GM18499 (cell line): ENCODE results near the gene ACHE.
"Not testable (repeated sequence)": the region's sequence is repeated elsewhere in the genome, so short reads cannot be mapped to it uniquely, and the experiment has no call there.

Experiments
- ATAC-seq: cut with Tn5 transposase; IDR thresholded peaks from one replicate; pipeline ENCODE4 v1.9.1; 2021; ENCODE audit warnings: moderate number of reproducible peaks; ENCODE audit not compliant: insufficient read depth, unreplicated experiment

The ACHE gene

DNA sequence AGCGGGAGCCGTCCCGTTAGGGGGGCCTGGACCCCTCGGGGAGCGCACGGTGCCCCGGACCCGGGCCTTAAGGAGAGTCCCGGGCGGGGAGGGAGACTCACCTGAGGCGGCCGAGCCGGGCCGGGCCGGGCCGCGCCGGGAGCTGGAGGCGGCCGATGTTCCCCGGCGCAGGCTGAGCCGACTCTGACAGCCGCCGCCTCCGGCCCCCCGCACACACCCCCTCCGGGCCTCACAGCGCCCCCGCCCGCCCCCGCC is at the start of gene ACHE:
ACHE (minus strand) TSS at position 188 of the 255 bp plus-strand sequence. CDS start 1,656 bp downstream, outside the sequence.
- no peak for ATAC-seq

DNA sequence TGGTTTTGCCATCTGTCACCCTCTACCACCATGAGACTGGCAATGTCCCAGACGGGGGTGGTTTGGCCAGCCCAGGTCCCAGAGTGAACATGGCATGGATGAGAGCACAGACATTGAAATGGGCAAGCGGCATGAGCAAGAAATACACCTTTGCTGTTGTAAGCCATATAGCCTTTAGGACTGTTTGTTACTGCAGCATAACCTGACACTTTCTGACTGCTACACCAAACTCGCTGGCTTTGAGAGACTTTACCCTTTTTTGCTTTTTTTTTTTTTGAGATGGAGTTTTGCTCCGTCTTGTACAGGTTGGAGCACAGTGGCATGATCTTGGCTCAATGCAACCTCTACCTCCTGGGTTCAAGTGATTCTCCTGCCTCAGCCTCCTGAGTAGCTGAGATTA is 48.5 kb upstream of the ACHE start:
- no peak for ATAC-seq

DNA sequence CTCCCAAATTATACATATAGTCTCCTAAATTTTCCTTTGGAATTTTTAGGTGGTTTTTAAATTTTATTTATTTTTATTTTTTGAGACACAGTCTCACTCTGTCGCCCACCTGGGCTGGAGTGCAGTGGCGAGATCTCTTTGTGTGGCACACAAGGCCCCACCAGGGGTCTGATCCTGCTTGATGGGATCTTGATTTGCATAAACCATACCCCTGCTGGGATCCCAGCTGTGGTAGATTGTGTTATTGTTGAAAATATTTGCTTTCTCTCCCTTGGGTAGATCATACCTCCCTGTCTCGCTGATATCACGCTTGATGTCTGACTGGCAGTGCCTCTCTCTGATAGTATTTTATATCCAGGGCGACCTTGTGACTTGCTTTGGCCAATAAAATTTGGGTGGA is 48.0 kb upstream of the ACHE start:
- ATAC-seq, result no peak

DNA sequence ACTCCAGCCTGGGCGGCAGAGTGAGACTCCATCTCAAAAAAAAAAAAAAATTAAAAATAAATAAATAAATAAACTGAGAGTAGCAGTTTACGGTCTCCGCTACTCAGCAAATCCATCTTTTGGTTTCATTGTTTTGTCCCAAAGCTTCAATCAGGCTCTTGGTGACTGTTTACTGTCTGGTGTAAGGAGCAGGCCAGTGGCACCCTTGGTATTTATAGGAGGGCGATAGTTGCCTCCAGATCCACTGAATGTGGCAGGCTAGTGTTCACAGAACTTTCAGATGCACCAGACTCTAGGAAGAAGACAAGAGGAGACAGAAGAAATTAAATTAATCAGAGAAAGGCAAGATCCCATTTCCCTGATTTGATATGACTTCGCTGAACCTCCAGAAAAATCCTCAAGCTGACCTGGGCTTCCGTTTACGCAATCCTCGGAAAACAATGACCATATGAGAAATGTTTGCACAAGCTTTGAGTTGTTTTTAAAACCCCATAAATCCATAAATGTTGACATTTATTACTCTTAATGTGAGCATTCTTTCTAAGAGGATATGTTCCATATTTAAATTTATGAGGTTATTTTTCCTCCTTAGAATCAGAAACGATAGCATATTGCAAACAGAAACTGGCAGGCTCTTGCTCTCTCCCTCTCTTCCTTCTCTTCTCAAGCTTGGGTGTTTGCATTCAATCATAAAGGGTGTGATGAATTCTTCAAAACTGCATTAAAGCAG is 46.5 kb upstream of the ACHE start:
- ATAC-seq, result no peak

DNA sequence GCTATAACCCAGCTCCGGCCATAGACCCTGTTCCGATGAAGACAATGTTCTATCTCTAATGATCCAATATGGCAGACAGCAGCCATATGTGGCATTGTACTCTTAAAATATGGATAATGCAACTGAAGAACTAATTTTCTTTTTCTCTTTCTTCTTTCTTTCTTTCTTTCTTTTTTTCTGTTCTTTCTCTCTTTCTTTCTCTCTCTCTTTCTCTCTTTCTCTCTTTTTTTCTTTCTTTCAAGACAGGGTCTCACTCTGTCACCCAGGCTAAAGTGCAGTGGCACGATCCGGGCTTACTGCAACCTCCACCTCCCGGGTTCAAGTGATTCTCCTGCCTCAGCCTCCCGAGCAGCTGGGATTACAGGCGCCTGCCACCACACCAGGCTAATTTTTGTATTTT is 40.5 kb upstream of the ACHE start:
- not testable (repeated sequence) for ATAC-seq

DNA sequence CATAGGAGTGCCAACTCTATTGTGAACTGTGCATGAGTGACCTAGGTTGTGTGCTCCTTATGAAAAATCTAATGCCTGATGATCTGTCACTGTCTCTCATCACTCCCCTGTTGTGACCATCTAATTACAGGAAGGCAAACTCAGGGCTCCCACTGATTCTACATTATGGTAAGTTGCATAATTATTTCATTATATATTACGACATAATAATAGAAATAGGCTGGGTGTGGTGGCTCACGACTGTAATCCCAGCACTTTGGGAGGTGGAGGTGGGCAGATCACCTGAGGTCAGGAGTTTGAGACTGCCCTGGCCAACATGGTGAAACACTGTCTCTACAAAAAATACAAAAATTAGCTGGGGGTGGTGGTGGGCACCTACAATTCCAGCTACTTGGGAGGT is 39.7 kb upstream of the ACHE start:
- ATAC-seq, result not testable (repeated sequence)

DNA sequence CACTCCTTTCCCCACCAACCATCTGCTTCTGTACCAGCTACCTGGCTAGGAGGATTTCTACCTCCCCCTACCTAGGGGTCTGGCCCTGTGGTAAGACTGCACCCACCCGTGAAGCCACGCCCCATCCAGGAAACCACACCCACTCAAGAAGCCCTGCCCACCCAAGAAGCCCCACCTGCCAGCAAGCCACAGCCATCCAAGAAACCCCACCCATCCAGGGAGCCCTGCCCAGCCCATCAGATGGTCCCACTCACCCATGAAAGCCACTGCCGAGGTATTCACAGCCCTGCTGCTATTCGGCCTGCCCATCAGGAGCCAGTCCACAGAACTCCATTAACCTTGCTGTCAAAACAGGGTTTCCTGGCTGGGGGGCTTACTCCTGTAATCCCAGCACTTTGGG is 38.0 kb upstream of the ACHE start:
- ATAC-seq, result no peak

DNA sequence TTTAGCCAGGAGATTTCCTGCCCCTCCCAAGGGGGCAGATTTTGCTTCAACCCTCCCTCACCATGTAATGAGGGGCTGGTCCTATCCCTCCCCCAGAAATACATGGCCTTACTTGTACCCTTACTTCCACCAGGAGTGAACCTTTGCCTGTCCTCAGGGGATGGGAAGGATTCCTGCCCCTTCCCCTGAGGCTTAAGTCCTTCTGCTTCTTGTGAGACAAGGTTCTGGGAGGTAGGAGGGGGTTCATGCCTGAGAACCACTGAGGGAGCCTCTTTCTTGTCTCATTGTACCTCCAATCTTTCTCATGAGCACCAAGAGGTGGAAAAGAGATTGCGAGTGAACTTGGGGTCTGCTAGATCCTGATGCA is 34.1 kb upstream of the ACHE start:
- ATAC-seq, result no peak

DNA sequence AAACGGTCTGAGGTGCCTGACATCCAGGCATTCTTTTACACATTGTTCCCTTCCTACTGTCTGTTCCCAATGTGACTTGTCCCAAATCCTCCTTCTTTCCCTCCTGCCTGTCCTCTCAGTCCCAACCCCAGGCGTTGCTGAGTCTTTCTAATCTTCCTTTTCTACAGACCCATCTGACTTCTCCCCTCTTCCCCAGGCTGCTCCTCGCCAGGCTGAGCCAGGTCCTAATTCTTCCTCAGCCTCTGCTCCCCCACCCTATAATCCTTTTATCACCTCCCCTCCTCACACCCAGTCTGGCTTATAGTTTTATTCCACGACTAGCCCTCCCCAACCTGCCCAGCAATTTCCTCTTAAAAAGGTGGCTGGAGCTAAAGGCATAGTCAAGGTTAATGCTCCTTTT is 27.9 kb upstream of the ACHE start:
- not testable (repeated sequence) for ATAC-seq

DNA sequence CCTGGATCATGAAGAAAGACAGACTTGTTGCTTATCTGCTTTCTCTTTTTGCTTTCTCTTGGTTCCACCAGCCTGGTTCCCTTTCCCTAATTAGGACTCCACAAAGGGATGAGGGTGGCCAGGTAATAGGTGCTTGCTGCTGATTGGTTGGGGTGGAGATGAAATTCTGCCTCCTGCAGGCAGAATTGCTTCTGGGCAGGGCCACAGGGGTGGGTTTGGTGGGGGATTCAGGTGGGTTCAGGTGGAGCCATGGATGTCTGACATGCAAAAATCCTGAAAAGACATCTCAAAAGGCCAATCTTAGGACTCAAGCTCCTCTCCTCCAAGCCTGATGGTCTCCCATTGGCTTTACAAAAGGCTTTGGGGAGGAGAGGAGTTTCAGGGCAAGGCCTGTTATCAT is 25.4 kb upstream of the ACHE start:
- ATAC-seq, result no peak

DNA sequence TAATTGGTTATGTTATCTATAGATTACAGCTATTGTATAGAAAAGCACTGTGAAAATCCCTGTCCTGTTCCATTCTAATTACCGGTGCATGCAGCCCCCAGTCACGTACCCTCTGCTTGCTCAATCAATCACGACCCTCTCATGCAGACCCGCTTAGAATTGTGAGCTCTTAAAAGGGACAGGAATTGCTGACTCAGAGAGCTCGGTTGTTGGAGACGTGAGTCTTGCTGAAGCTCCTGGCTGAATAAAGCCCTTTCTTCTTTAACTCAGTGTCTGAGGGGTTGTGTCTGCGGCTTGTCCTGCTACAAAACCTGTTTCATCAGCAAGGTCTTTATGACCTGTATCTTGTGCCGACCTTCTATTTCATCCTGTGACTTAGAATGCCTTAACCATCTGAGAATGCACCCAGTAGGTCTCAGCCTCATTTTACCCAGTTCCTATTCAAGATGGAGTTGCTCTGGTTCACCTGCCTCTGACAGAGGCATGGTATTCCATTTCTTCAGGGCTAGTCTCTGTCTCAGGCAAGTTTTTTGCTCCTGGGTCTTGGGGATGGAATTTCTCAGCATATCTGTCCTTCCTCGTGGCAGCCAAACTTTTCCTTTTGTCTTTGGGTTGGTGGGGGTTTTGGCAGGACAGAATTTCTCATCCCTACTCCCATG is 24.2 kb upstream of the ACHE start:
- ATAC-seq, result not testable (repeated sequence)

DNA sequence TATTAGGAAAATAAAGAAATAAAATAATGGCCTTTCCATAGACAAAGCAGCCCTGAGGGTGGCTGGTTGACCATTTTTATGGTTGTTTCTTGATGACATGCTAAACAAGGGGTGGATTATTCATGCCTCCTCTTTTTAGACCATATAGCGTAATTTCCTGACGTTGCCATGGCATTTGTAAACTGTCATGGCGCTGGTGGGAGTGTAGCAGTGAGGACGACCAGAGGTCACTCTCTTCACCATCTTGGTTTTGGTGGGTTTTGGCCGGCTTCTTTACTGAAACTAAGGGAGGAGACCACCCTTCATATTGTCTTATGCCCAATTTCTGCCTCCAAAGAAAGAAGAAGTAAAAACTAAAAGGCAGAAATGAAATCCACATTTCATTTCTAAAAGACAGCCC is 23.6 kb upstream of the ACHE start:
- not testable (repeated sequence) for ATAC-seq

DNA sequence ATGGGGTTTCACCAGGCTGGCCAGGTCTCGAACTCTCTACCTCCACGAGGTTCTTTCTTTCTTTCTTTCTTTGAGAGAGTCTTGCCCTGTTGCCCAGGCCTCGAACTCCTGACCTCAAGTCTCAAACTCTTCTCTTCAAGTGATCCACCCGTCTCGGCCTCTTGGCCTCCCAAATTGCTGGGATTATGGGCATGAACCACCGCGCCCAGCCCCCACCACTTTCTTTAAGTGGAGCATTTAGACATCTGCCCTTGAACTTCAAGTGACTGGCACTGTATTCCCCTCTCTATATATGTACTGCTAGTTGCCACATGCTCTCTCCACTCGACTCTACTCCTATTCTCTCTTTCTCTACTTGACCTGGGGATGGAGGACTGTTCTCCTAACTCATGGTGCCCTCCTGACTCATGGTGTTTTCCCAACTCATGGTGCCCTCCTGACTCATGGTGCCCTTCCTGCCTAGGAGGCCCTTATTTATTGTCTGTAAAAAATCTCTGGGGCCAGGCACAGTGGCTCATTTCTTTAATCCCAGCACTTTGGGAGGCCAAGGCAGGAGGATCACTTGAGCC is 19.3 kb upstream of the ACHE start:
- no peak for ATAC-seq

DNA sequence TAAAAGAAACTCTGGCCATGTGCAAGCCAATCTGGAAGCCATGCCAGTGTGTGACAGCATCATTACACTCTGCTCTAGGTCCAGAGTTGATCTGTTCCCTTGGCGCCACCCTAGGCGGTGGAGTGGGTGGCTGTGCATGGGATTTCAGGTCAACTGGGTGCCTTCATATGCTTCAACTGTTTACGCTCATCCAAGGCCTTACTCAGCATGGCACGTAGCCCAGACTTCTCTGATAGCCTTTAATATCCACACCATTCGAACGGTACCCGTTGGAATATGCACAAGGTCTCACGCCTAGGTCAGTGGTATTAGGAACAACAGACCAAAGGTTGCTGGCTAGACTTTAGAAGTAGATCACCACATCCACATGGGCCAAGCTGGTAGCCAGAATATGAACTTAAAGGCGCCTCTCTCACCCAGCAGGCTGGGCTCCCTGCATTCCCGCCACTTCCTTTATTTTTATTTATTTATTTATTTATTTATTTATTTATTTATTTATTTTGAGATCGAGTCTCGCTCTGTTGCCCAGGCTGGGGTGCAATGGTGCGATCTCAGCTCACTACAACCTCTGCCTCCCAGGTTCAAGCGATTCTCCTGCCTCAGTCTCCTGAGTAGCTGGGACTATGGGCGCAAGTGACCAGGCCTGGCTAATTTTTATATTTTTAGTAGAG is 18.7 kb upstream of the ACHE start:
- ATAC-seq, result no peak

DNA sequence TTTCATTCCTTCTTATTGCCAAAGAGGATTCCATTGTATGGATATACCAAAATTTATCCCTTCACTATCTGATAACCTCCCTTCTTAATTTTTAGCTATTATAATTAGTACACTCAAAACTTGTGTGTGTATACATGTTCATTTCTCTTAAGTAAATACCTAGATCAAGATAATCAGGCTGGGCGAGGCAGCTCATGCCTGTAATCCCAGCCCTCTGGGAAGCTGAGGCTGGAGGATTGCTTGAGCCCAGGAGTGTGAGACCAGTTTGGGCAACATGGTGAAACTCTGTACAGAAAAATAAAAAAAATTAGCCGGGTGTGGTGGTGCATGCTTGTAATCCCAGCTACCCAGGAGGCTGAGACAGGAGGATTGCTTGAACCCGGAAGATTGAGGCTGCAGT is 15.8 kb upstream of the ACHE start:
- no peak for ATAC-seq

DNA sequence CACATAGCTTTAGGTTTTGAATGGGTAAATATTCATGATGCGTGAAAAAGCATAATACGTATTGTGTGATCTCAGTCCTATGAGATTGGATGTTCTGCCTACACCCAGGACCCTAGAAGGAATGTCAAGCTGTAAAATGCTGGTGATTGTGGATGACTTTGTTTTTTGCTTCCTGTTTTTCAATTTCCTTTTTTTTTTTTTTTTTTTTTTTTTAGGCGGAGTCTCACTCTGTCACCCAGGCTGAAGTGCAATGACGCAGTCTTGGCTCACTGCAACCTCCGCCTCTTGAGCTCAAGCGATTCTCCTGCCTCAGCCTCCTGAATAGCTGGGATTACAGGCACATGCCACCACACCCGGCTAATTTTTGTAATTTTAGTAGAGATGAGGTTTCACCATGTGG is 14.8 kb upstream of the ACHE start:
- ATAC-seq, result not testable (repeated sequence)

DNA sequence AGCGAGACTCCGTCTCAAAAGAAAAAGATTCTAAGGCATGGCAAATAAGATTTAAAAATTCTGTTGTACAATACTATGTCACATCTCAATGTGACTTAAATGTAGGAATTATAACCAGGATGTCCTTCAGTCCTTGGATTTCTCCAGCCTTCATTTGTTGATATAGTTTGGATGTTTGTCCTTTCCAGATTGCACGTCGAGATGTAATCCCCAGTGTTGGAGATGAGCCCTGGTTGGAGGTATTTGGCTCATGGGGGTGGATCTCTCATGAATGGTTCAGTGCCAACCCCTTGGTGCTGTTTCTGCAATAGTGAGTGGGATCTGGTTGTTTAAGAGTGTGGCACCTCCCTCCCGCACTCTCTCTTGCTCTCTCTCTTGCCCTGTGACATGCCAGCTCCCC is 12.8 kb upstream of the ACHE start:
- no peak for ATAC-seq

DNA sequence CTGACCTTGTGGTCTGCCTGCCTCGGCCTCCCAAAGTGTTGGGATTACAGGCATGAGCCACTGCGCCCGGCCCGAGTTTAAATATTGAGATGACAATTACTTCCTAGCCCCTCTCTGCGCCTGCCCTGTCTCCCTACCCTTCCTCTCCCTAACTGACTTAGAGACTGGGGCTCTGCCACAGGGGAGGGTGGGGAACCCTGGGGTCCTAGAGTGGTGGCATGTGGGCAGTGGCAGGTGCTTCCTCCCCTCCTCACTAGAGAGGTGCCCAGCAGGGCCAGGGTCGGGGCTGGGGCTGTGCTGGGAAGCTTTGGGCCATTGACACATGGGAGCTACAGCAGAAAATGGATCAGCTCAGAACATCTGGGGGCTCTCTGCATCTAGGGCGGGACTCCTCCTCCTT is 7.0 kb upstream of the ACHE start:
- no peak for ATAC-seq

DNA sequence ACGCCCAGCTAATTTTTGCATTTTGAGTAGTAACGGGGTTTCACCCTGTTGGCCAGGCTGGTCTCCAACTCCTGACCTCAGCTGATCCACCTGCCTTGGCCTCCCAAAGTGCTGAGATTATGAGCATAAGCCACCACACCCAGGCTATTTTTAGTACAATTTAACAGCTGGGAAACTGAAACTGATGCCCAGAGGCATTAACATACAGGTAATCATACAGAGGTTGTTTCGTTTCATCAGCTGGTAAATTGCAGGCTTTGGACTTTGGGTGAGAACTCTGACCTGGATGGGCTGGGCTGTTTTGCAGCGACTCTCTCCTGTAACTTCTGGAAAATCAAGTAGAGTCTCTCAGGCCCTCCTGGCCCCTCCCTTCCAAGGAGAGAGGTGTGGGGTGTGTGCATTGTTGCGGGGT is 6.2 kb upstream of the ACHE start:
- no peak for ATAC-seq

DNA sequence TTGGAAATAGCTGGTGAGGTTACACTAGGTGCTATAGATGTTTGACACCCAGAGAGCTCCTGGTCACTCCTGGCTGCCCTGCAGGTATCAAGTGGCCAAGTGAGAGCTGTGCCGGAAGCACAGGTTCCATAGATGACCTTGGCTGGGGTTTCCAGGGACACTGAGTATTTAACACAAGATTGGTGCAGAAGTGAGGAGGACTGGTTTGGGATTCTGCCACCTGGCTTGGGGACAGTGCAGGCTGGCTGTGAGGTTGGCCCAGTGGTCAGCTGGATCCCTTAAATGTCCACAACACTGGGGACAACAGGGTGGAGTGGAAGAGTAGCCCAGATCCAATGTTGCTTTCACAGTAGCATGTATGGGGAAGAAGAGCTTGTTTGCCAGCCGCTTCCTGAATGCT is 5.3 kb upstream of the ACHE start:
- no peak for ATAC-seq

DNA sequence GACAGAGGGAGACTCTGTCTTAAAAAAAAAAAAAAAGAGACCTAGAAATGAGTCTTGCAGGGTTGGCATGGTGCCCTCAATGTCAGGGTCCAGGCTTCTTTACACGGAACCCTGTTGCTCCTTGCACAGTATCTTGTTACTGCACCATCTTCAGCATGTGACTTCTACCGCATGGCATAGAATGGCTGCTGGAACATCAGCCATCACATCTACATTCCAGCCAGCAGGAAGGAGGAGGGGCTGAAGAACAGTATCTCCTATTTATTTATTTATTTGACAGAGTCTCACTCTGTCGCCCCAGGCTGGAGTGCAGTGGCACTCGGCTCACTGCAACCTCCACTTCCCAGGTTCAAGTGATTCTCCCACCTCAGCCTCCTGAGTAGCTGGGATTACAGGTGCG is 3.7 kb upstream of the ACHE start:
- ATAC-seq, result no peak
